ENCODE data around the gene THG1L.
"Not testable (repeated sequence)": the region's sequence is repeated elsewhere in the genome, so short reads cannot be mapped to it uniquely, and the experiment has no call there.

Gene THG1L

GRCh38 chr5:157708866-157709265 lies 22.4 kb upstream of the THG1L start:
- H3K27me3 ChIP-seq (ENCODE audit: low read depth, low read length) = no peaks in the 10 kb centered on the region
- no peak overlapping the region for H3K4me3 ChIP-seq (ENCODE audit: low read depth in 1 of 2, low read length in 2 of 2)
- H3K27ac ChIP-seq (ENCODE audit: low read length) = no peak overlapping the region
- H3K4me1 ChIP-seq (ENCODE audit: control insufficient read depth in 1 of 2, insufficient read depth in 2 of 2, low read length in 2 of 2) = no peaks in the 10 kb centered on the region
- no peaks in the 10 kb centered on the region for H3K9me3 ChIP-seq (ENCODE audit: control insufficient read depth in 1 of 2, low read length in 2 of 2)
- no peaks in the 10 kb centered on the region for H3K36me3 ChIP-seq (ENCODE audit: control insufficient read depth in 1 of 2, insufficient read depth in 2 of 2, low read length in 2 of 2)

DNA sequence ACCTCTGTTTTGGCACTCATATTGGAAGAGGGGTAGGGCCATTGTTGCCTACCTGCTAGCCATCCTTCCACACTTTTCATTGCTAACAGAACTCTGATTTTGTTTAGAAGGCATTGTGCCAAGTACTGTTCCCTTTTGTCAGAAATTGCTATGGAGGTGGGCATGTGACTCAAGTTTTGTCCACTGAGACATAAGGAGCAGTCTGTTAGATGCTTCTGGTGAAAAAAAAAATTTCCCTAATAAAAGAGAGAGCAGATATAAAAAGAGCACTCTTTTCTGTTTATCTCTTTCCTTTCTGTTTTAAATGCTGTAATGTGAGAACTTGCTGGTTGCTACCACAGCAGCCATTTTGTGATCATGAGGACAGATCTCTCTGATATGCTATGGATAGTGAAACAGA lies 21.9 kb upstream of the THG1L start:
- H3K9me3 ChIP-seq (ENCODE audit: control insufficient read depth in 1 of 2, low read length in 2 of 2) = no peaks in the 10 kb centered on the region
- no peaks in the 10 kb centered on the region for H3K36me3 ChIP-seq (ENCODE audit: control insufficient read depth in 1 of 2, insufficient read depth in 2 of 2, low read length in 2 of 2)
- H3K4me1 ChIP-seq (ENCODE audit: control insufficient read depth in 1 of 2, insufficient read depth in 2 of 2, low read length in 2 of 2) = no peaks in the 10 kb centered on the region
- H3K27me3 ChIP-seq (ENCODE audit: low read depth, low read length) = no peaks in the 10 kb centered on the region
- H3K4me3 ChIP-seq (ENCODE audit: low read depth in 1 of 2, low read length in 2 of 2) = no peak overlapping the region
- H3K27ac ChIP-seq (ENCODE audit: low read length) = no peak overlapping the region

DNA sequence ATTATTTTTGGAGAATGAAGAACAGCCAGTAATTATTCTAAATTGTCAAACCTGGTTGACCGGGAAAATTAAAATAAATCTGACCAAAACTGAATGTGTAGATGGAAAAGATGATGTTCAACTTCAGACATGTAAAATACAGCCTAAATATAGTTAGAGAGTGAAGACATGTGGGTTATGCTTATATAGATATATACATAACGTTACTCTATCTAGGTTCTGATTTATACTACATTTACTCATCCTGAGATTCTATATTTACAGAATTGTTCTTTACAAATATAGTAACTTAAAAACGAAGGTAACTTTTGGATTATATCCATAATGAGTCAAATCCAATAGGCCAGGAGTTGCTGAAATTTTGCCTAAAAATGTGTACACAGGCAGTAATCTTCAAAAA lies 20.8 kb upstream of the THG1L start:
- Histone ChIP-seq H3K27ac (ENCODE audit: low read length) (no peak overlapping the region), H3K4me1 (ENCODE audit: control insufficient read depth in 1 of 2, insufficient read depth in 2 of 2, low read length in 2 of 2) (no peaks in the 10 kb centered on the region), H3K27me3 (ENCODE audit: low read depth, low read length) (no peaks in the 10 kb centered on the region), H3K36me3 (ENCODE audit: control insufficient read depth in 1 of 2, insufficient read depth in 2 of 2, low read length in 2 of 2) (no peaks in the 10 kb centered on the region), H3K4me3 (ENCODE audit: low read depth in 1 of 2, low read length in 2 of 2) (no peak overlapping the region), H3K9me3 (ENCODE audit: control insufficient read depth in 1 of 2, low read length in 2 of 2) (no peaks in the 10 kb centered on the region)

- no peaks in the 10 kb centered on the region for H3K4me1 ChIP-seq (ENCODE audit: control insufficient read depth in 1 of 2, insufficient read depth in 2 of 2, low read length in 2 of 2)
- no peaks in the 10 kb centered on the region for H3K27me3 ChIP-seq (ENCODE audit: low read depth, low read length)
- H3K9me3 ChIP-seq (ENCODE audit: control insufficient read depth in 1 of 2, low read length in 2 of 2) = no peaks in the 10 kb centered on the region
- no peak overlapping the region for H3K4me3 ChIP-seq (ENCODE audit: low read depth in 1 of 2, low read length in 2 of 2)
- H3K27ac ChIP-seq (ENCODE audit: low read length) = no peak overlapping the region
- H3K36me3 ChIP-seq (ENCODE audit: control insufficient read depth in 1 of 2, insufficient read depth in 2 of 2, low read length in 2 of 2) = no peaks in the 10 kb centered on the region
These were observed 20.3 kb upstream of the THG1L start for GRCh38 chr5:157710882-157711281.

DNA sequence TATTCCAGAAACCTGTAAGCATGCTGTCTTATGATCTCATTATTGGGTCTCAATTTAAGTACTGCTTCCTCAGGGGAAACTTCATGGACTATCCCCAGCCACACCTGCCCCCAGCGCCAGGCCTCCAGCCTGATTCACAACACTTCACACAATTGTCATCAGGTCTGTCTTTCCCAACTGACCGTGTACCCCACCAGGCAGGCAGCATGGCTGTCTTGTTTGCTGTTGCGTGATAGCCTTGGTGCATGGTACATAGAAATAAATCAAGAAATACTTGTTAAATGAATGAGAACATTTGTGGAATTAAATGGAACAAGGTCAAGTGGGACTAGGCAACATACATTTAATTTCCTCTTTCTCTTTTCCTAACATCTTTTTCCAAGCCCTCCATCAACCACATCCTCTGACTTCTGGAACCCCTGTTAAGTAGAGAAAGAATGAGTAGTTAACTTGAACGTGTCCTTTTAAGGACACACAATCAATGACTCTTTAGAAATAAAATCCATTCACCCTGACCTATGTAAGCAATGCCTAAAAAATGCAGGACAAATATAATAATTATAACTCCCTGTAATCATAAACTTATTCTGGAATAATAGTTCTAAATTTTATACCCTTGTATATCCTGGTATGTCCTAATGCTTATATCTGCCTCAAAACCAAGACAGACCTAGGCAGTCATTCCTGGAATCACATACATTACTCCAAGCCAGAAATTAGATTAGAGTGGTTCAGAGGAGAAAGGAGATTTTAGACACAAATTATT lies 17.2 kb upstream of the THG1L start:
- H3K27me3 ChIP-seq (ENCODE audit: low read depth, low read length) = no peaks in the 10 kb centered on the region
- H3K4me1 ChIP-seq (ENCODE audit: control insufficient read depth in 1 of 2, insufficient read depth in 2 of 2, low read length in 2 of 2) = peaks cover 4 to 9% of the 10 kb centered on the region in 2 donors
- H3K27ac ChIP-seq (ENCODE audit: low read length) = no peak overlapping the region

GRCh38 chr5:157714596-157714864 lies 16.7 kb upstream of the THG1L start:
- peaks cover 4 to 9% of the 10 kb centered on the region in 2 donors for H3K4me1 ChIP-seq (ENCODE audit: control insufficient read depth in 1 of 2, insufficient read depth in 2 of 2, low read length in 2 of 2)
- no peak overlapping the region for H3K27ac ChIP-seq (ENCODE audit: low read length)
- H3K27me3 ChIP-seq (ENCODE audit: low read depth, low read length) = no peaks in the 10 kb centered on the region
- no peak overlapping the region for H3K4me3 ChIP-seq (ENCODE audit: low read depth in 1 of 2, low read length in 2 of 2)
- H3K36me3 ChIP-seq (ENCODE audit: control insufficient read depth in 1 of 2, insufficient read depth in 2 of 2, low read length in 2 of 2) = no peaks in the 10 kb centered on the region
- H3K9me3 ChIP-seq (ENCODE audit: control insufficient read depth in 1 of 2, low read length in 2 of 2) = no peaks in the 10 kb centered on the region

More for the DNA sequence above, 17.2 kb upstream of the THG1L start:
- Histone ChIP-seq H3K9me3 (ENCODE audit: control insufficient read depth in 1 of 2, low read length in 2 of 2) (no peaks in the 10 kb centered on the region), H3K4me3 (ENCODE audit: low read depth in 1 of 2, low read length in 2 of 2) (no peak overlapping the region), H3K36me3 (ENCODE audit: control insufficient read depth in 1 of 2, insufficient read depth in 2 of 2, low read length in 2 of 2) (no peaks in the 10 kb centered on the region)

DNA sequence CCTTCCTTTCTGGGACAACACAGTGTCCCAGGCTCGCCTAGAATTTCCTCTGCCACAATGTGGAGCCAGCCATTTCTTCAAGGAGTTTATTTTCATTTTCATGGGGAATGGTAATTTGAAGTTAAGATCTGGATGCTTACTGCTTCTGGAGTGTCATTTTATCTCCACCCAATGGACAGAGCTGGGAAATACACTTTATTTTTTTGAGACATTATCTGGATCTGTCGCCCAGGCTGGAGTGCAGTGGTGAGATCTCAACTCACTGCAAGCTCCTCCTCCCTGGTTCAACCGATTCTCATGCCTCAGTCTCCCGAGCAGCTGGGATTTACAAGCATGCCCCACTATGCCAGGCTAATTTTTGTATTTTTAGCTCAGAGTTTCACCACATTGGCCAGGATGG lies 12.7 kb upstream of the THG1L start:
- Histone ChIP-seq H3K4me3 (ENCODE audit: low read depth in 1 of 2, low read length in 2 of 2) (no peak overlapping the region), H3K27me3 (ENCODE audit: low read depth, low read length) (no peaks in the 10 kb centered on the region), H3K9me3 (ENCODE audit: control insufficient read depth in 1 of 2, low read length in 2 of 2) (no peaks in the 10 kb centered on the region), H3K36me3 (ENCODE audit: control insufficient read depth in 1 of 2, insufficient read depth in 2 of 2, low read length in 2 of 2) (no peaks in the 10 kb centered on the region), H3K4me1 (ENCODE audit: control insufficient read depth in 1 of 2, insufficient read depth in 2 of 2, low read length in 2 of 2) (peaks cover 4 to 9% of the 10 kb centered on the region in 2 donors), H3K27ac (ENCODE audit: low read length) (no peak overlapping the region)

- peaks cover 4 to 9% of the 10 kb centered on the region in 2 donors for H3K4me1 ChIP-seq (ENCODE audit: control insufficient read depth in 1 of 2, insufficient read depth in 2 of 2, low read length in 2 of 2)
- H3K4me3 ChIP-seq (ENCODE audit: low read depth in 1 of 2, low read length in 2 of 2) = no peak overlapping the region
- H3K9me3 ChIP-seq (ENCODE audit: control insufficient read depth in 1 of 2, low read length in 2 of 2) = no peaks in the 10 kb centered on the region
- H3K27me3 ChIP-seq (ENCODE audit: low read depth, low read length) = no peaks in the 10 kb centered on the region
- H3K36me3 ChIP-seq (ENCODE audit: control insufficient read depth in 1 of 2, insufficient read depth in 2 of 2, low read length in 2 of 2) = no peaks in the 10 kb centered on the region
- no peak overlapping the region for H3K27ac ChIP-seq (ENCODE audit: low read length)
These were observed 12.0 kb upstream of the THG1L start for GRCh38 chr5:157719245-157719644.

- Histone ChIP-seq H3K27ac (ENCODE audit: low read length) (no peak overlapping the region), H3K4me3 (ENCODE audit: low read depth in 1 of 2, low read length in 2 of 2) (no peak overlapping the region), H3K27me3 (ENCODE audit: low read depth, low read length) (no peaks in the 10 kb centered on the region), H3K9me3 (ENCODE audit: control insufficient read depth in 1 of 2, low read length in 2 of 2) (no peaks in the 10 kb centered on the region), H3K4me1 (ENCODE audit: control insufficient read depth in 1 of 2, insufficient read depth in 2 of 2, low read length in 2 of 2) (peaks cover 4 to 9% of the 10 kb centered on the region in 2 donors), H3K36me3 (ENCODE audit: control insufficient read depth in 1 of 2, insufficient read depth in 2 of 2, low read length in 2 of 2) (no peaks in the 10 kb centered on the region)
These were observed 10.1 kb upstream of the THG1L start for GRCh38 chr5:157721159-157721558.

- H3K36me3 ChIP-seq (ENCODE audit: control insufficient read depth in 1 of 2, insufficient read depth in 2 of 2, low read length in 2 of 2); H3K9me3 ChIP-seq (ENCODE audit: control insufficient read depth in 1 of 2, low read length in 2 of 2); H3K4me1 ChIP-seq (ENCODE audit: control insufficient read depth in 1 of 2, insufficient read depth in 2 of 2, low read length in 2 of 2); H3K27me3 ChIP-seq (ENCODE audit: low read depth, low read length); H3K27ac ChIP-seq (ENCODE audit: low read length); H3K4me3 ChIP-seq (ENCODE audit: low read depth in 1 of 2, low read length in 2 of 2): not testable (repeated sequence)
These were observed 8.3 kb upstream of the THG1L start for GRCh38 chr5:157722895-157723294.

DNA sequence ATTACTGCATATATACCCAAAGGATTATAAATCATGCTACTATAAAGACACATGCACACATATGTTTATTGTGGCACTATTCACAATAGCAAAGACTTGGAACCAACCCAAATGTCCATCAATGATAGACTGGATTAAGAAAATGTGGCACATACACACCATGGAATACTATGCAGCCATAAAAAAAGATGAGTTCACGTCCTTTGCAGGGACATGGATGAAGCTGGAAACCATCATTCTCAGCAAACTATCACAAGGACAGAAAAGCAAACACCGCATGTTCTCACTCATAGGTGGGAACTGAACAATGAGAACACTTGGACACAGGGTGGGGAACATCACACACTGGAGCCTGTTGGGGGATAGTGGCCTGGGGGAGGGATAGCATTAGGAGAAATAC lies 4.6 kb upstream of the THG1L start:
- H3K4me1 ChIP-seq (ENCODE audit: control insufficient read depth in 1 of 2, insufficient read depth in 2 of 2, low read length in 2 of 2); H3K4me3 ChIP-seq (ENCODE audit: low read depth in 1 of 2, low read length in 2 of 2); H3K9me3 ChIP-seq (ENCODE audit: control insufficient read depth in 1 of 2, low read length in 2 of 2); H3K27ac ChIP-seq (ENCODE audit: low read length); H3K36me3 ChIP-seq (ENCODE audit: control insufficient read depth in 1 of 2, insufficient read depth in 2 of 2, low read length in 2 of 2); H3K27me3 ChIP-seq (ENCODE audit: low read depth, low read length): not testable (repeated sequence)

GRCh38 chr5:157727858-157728257 lies 3.4 kb upstream of the THG1L start:
- not testable (repeated sequence) for H3K27ac ChIP-seq (ENCODE audit: low read length); H3K36me3 ChIP-seq (ENCODE audit: control insufficient read depth in 1 of 2, insufficient read depth in 2 of 2, low read length in 2 of 2); H3K9me3 ChIP-seq (ENCODE audit: control insufficient read depth in 1 of 2, low read length in 2 of 2); H3K27me3 ChIP-seq (ENCODE audit: low read depth, low read length); H3K4me3 ChIP-seq (ENCODE audit: low read depth in 1 of 2, low read length in 2 of 2); H3K4me1 ChIP-seq (ENCODE audit: control insufficient read depth in 1 of 2, insufficient read depth in 2 of 2, low read length in 2 of 2)

All from muscle layer of duodenum (tissue), 2 donors.